ENCODE results near the gene CENPC. TPM values are rescaled to one million over a fixed set of nuclear protein-coding genes. Genes with fewer than 3 reads are reported as not detected.

Gene CENPC
- total RNA-seq, 1 experiment from 2014 or later: 12.9 TPM

- no peaks in the 10 kb centered on the region for H3K27me3 Mint-ChIP-seq (ENCODE audit: unreplicated experiment)
- H3K27ac Mint-ChIP-seq (ENCODE audit: unreplicated experiment): no peak overlapping the region
- H3K36me3 Mint-ChIP-seq (ENCODE audit: insufficient read depth, unreplicated experiment): no peaks in the 10 kb centered on the region
- H3K9me3 Mint-ChIP-seq (ENCODE audit: low read depth, unreplicated experiment): no peaks in the 10 kb centered on the region
- H3K4me3 Mint-ChIP-seq (ENCODE audit: low read depth, unreplicated experiment): no peak overlapping the region
- no peak for TF ChIP-seq CTCF (IDR thresholded peaks at IDR 0.05; ENCODE audit: unreplicated experiment)
- BruUV-seq (replicated peaks): no TSS peak
- no peaks in the 10 kb centered on the region for H3K4me1 Mint-ChIP-seq (ENCODE audit: low read depth, unreplicated experiment)
- intact Hi-C loops (cut with micrococcal nuclease; ENCODE audit: unreplicated experiment): no loop called here
- DNase-seq: no peak
- CTCF ChIA-PET: no interaction called here
Observed at GRCh38 chr4:67499799-67500198, 45.5 kb downstream of the CENPC start.

GRCh38 chr4:67483868-67484602, 61.3 kb downstream of the CENPC start:
- Mint-ChIP-seq H3K27ac (ENCODE audit: unreplicated experiment) (no peak overlapping the region), H3K27me3 (ENCODE audit: unreplicated experiment) (no peaks in the 10 kb centered on the region), H3K4me1 (ENCODE audit: low read depth, unreplicated experiment) (no peaks in the 10 kb centered on the region), H3K9me3 (ENCODE audit: low read depth, unreplicated experiment) (no peaks in the 10 kb centered on the region), H3K4me3 (ENCODE audit: low read depth, unreplicated experiment) (no peak overlapping the region), H3K36me3 (ENCODE audit: insufficient read depth, unreplicated experiment) (no peaks in the 10 kb centered on the region)
- CTCF ChIA-PET: no interaction called here
- intact Hi-C loops (cut with micrococcal nuclease; ENCODE audit: unreplicated experiment): no loop called here
- DNase-seq: no peak
- TF ChIP-seq CTCF (IDR thresholded peaks at IDR 0.05; ENCODE audit: unreplicated experiment): no peak
- BruUV-seq (replicated peaks): no TSS peak

- no peak for TF ChIP-seq CTCF (IDR thresholded peaks at IDR 0.05; ENCODE audit: unreplicated experiment)
- H3K9me3 Mint-ChIP-seq (ENCODE audit: low read depth, unreplicated experiment): no peaks in the 10 kb centered on the region
- no peaks in the 10 kb centered on the region for H3K27me3 Mint-ChIP-seq (ENCODE audit: unreplicated experiment)
- intact Hi-C loops (cut with micrococcal nuclease; ENCODE audit: unreplicated experiment): no loop called here
- CTCF ChIA-PET: no interaction called here
- no peaks in the 10 kb centered on the region for H3K4me1 Mint-ChIP-seq (ENCODE audit: low read depth, unreplicated experiment)
- no peak for DNase-seq
- BruUV-seq (replicated peaks): no TSS peak
- H3K36me3 Mint-ChIP-seq (ENCODE audit: insufficient read depth, unreplicated experiment): no peaks in the 10 kb centered on the region
- no peak overlapping the region for H3K27ac Mint-ChIP-seq (ENCODE audit: unreplicated experiment)
- no peak overlapping the region for H3K4me3 Mint-ChIP-seq (ENCODE audit: low read depth, unreplicated experiment)
Observed at GRCh38 chr4:67480810-67481209, 64.5 kb downstream of the CENPC start.

GRCh38 chr4:67475155-67475554, 70.1 kb downstream of the CENPC start:
- Mint-ChIP-seq H3K36me3 (ENCODE audit: insufficient read depth, unreplicated experiment) (no peaks in the 10 kb centered on the region), H3K9me3 (ENCODE audit: low read depth, unreplicated experiment) (no peaks in the 10 kb centered on the region), H3K4me1 (ENCODE audit: low read depth, unreplicated experiment) (no peaks in the 10 kb centered on the region), H3K27me3 (ENCODE audit: unreplicated experiment) (no peaks in the 10 kb centered on the region), H3K27ac (ENCODE audit: unreplicated experiment) (no peak overlapping the region), H3K4me3 (ENCODE audit: low read depth, unreplicated experiment) (no peak overlapping the region)
- intact Hi-C loops (cut with micrococcal nuclease; ENCODE audit: unreplicated experiment): no loop called here
- no peak for TF ChIP-seq CTCF (IDR thresholded peaks at IDR 0.05; ENCODE audit: unreplicated experiment)
- no TSS peak for BruUV-seq (replicated peaks)
- CTCF ChIA-PET: no interaction called here
- no peak for DNase-seq
